ENCODE data around the gene VKORC1L1. TPM values are rescaled to one million over a fixed set of nuclear protein-coding genes. Genes with fewer than 3 reads are reported as not detected.

Gene VKORC1L1
- total and polyA plus RNA-seq, 9 of the 15 experiments (the other 6 are each of a cell fraction or from before 2014, with no cell fraction given), result 6.8 to 36.5 (median 19.3) TPM

GRCh38 chr7:65981965-65982792, 109.3 kb downstream of the VKORC1L1 start, which contains the start of gene GUSB (continued):
- TF ChIP-seq, protein P1, sequence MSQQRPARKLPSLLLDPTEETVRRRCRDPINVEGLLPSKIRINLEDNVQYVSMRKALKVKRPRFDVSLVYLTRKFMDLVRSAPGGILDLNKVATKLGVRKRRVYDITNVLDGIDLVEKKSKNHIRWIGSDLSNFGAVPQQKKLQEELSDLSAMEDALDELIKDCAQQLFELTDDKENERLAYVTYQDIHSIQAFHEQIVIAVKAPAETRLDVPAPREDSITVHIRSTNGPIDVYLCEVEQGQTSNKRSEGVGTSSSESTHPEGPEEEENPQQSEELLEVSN (IDR thresholded peaks at IDR 0.05; ENCODE audit: borderline replicate concordance in 1 of 2, extremely low read depth in 1 of 2, insufficient read depth in 1 of 2, insufficient read length in 1 of 2, low read depth in 1 of 2, low read length in 1 of 2, poor library complexity in 1 of 2, severe bottlenecking in 1 of 2), result peak; percentile 99 to 100
- TF ChIP-seq VEZF1 (CRISPR knock-in tag; IDR thresholded peaks at IDR 0.05), result peak; percentile 99
- TF ChIP-seq ZFP30 (CRISPR knock-in tag; IDR thresholded peaks at IDR 0.05; ENCODE audit: borderline replicate concordance), result no peak
- TF ChIP-seq ZBTB1 (CRISPR knock-in tag; IDR thresholded peaks at IDR 0.05; ENCODE audit: borderline replicate concordance, low read depth), result peak; percentile 78; the same call in 1 of the 2 replicates
- peak; percentile 32 for TF ChIP-seq ZNF384 (IDR thresholded peaks at IDR 0.05; ENCODE audit: low read depth, low read length)
- no peak for TF ChIP-seq ZNF75A (CRISPR knock-in tag; IDR thresholded peaks at IDR 0.05)
- TF ChIP-seq ERF (CRISPR knock-in tag; IDR thresholded peaks at IDR 0.05), result peak; percentile 31; the same call in 1 of the 2 replicates
- peak in 1 of 2 experiments; percentile 13; a peak in 1 of 4 replicates for TF ChIP-seq RCOR1 (IDR thresholded peaks at IDR 0.05; ENCODE audit: borderline replicate concordance in 1 of 2, low read depth in 2 of 2, low read length in 2 of 2)
- no peak for TF ChIP-seq ZNF444 (CRISPR knock-in tag; IDR thresholded peaks at IDR 0.05)
- TF ChIP-seq MEF2D (tag; conservative IDR thresholded peaks at IDR 0.05; ENCODE audit: low read depth), result no peak
- TF ChIP-seq KDM4B (IDR thresholded peaks at IDR 0.05; ENCODE audit: borderline replicate concordance in 2 of 2, low read depth in 1 of 2), result peak in 1 of 2 experiments; percentile 93; a peak in 2 of 4 replicates
- peak; percentile 89 for TF ChIP-seq MTA1 (IDR thresholded peaks at IDR 0.05; ENCODE audit: borderline replicate concordance)
- TF ChIP-seq ZNF407 (IDR thresholded peaks at IDR 0.05; ENCODE audit: low read depth), result peak; percentile 96
